Stromal cell of bone marrow (primary cell): ENCODE data around the gene CLDN25.
A peak's percentile ranks its signal among the peaks of the same experiment; 100 is the strongest.
"Not testable (repeated sequence)": the region's sequence is repeated elsewhere in the genome, so short reads cannot be mapped to it uniquely, and the experiment has no call there.

Experiments used
- DNase-seq: peaks from one replicate; pipeline ENCODE4 v3.0.0-alpha.2; 2012; ENCODE audit warnings: low read depth

CLDN25 gene

DNA sequence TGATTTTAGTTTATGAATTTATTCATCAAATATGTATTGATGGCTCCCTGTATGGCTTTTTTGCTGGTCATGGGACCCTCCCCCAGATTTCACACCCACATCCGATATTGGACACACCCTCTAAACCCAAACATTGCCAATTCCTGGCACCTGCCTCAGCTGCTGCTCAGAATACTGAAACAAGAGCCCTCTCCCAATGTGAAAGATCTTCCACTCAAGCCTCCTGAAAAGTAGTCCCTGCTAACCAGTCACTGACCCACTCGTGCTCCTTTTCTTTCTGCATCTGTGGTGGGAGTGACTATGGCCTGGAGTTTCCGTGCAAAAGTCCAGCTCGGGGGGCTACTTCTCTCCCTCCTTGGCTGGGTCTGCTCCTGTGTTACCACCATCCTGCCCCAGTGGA is at the start of gene CLDN25:
Gene CLDN25 (plus strand): TSS at position 301 of the 400 bp plus-strand sequence. CDS start 0 bp downstream, at position 301.
- no peak for DNase-seq

- peak; percentile 60 for DNase-seq
Measured at GRCh38 chr11:113730887-113731726, 48.5 kb upstream of the CLDN25 start.

GRCh38 chr11:113732092-113732491 is 47.5 kb upstream of the CLDN25 start:
- DNase-seq, result no peak

DNA sequence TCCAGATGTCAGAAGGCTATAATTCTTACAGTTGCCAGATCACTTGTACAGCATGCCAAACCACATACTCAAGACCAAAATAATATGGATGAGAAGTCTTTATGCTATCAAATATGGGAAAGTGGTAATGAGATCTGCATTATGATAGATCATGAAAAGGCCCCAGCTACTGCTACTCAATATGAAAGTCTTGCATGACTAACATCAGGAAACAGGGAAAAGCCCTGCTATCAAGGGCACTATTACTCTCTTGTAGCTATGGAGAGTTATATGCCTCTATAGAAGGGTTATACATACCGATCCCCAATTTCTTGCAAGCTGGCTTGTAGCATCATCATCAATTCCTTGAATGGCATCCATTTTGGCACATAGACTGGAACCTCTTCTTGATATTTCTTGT is 43.3 kb upstream of the CLDN25 start:
- DNase-seq, result no peak

DNA sequence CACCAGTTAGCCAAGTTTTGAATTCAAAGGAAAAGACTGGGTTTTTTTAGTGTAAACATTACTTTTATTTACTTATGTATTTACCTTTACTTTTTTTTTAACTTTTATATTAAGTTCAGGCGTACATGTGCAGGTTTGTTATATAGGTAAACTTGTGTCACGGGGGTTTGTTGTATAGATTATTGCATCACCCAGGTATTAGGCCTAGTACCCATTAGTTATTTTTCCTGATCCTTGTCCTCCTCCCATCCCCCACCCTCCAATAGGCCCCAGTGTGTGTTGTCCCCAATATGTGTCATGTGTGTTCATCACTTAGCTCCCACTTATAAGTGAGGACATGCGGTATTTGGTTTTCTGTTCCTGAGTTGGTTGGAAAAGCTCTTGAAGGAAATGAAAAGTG is 26.7 kb upstream of the CLDN25 start:
- DNase-seq, result no peak

DNA sequence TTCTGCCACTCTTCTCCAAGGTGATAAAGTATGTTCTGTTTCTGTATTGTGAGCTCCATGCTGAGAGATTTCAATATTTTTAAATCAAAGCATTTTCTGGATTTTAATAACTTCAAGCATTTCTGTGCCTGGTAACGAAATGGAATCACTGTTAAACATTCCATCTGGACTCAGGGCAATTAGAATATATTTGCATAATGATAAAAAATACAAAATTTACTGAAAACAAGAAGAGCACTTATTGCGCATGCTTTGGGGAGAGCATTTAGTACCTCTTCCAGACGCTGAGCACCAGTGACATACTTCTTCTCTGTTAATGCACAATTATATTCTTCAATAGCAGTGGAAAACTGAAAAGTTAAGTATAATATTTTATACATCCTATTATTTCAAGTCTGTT is 19.4 kb upstream of the CLDN25 start:
- no peak for DNase-seq

DNA sequence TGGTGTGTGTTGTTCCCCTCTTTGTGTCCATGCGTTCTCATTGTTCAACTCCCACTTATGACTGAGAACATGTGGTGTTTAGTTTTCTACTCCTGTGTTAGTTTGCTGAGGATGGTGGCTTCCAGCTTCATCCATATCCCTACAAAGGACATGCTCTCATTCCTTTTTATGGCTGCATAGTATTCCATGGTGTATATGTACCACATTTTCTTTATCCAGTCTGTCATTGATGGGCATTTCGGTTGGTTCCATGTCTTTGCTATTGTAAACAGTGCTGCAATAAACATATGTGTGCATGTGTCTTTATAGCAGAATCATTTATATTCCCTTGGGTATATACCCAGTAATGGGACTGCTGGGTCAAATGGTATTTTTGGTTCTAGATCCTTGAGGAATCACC is 16.6 kb upstream of the CLDN25 start:
- not testable (repeated sequence) for DNase-seq

GRCh38 chr11:113764527-113765219 is 14.9 kb upstream of the CLDN25 start:
- no peak for DNase-seq

DNA sequence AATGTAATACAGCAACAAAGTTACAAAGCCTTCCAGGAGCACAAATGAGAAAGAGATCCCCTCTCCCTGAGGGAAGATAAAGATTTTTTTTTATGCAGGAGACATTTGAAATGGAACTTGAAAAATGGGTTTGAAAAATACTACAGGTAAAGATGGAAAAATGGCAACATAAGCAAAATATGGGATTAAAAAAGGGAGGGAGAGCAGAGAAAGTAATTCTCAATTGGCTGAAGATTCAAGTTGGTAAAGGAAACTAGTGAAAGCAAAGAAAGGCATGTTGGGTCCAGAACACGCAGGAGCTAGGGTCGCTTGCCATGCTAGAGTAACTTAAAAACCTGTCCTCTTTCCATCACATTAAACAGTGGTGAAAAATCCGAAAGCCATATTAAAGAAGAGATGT is 7.6 kb upstream of the CLDN25 start:
- no peak for DNase-seq

DNA sequence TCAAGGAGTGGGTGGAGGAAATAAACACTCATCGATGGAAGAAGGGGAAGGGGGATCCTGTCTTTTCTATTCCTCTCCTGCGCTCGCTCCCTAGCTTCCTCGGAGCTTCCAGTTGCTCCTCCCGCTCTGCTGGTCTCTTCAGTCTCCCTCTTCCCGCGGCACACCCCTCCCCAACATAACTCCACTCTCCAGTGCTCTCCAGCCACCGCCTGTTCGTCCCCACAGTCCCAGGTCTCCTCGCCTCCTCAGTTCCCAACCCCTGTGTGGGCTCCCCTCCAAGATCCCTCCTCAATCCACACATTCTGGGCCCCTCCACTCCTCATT is 6.5 kb upstream of the CLDN25 start:
- peak; percentile 6 for DNase-seq

- peak; percentile 97 for DNase-seq
Measured at GRCh38 chr11:113773416-113774173, 6.0 kb upstream of the CLDN25 start, which contains the start of gene ZW10. Gene ZW10 (minus strand): TSS chr11:113773692. CDS start chr11:113773666, 26 bp downstream.

DNA sequence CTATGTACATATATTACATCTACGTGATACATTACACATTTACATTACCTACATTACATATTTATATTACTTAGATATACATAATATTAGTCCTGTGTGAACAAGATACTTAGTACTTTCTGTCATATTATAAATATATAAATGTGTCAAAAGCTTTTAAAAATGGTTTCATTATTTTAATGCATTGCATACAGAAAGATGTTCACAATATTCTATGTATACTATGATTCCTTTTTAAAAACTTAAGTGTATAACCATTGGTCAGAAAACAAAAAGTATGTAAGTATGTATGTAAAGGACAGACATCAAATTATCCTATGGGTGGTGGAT is 5.5 kb upstream of the CLDN25 start:
- DNase-seq, result no peak

GRCh38 chr11:113778111-113778910 is 1.3 kb upstream of the CLDN25 start:
- peak; percentile 21 for DNase-seq

DNA sequence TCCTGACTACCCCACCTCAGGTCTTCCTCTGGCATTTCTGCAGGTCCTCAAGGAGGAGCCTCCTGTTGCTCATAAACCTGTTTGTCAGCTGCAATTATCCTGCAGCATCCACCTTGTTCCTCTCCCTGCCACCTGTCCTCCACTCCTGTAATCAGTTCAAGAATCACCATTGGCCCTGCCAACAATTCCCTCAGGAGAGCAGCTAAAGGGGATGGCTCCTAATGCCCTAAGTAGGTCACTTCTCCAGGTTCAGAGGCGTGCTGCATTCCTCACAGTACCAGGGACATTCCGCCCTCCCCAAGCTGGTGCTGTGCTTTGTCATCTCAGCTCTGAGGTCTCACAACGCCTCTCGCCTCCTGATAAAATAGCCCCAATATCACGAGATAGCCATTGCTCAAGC is 2.1 kb downstream of the CLDN25 start:
- DNase-seq, result no peak

DNA sequence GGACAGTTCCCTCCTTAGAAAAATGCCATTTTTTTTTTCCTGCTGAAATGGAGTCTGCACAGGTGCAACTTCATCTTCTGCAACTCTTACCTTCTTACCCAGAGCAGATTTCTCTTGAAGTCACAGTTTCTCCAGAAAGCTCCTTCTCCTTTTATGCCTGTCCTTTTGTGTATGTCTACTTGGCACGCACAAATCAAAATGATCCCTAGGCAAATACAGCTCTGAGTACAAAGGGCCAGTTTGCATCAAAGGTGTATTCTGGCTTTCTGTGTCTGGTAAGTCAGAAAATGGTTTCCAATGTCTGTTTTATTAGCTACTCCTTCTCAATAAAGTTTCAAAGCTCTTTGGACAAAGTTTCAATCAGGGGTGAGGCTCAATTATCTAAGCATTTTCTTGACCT is 2.5 kb downstream of the CLDN25 start:
- DNase-seq, result no peak

- DNase-seq, result not testable (repeated sequence)
Measured at GRCh38 chr11:113789016-113789415, 9.4 kb downstream of the CLDN25 start.

- no peak for DNase-seq
Measured at GRCh38 chr11:113789675-113790320, 10.2 kb downstream of the CLDN25 start.

DNA sequence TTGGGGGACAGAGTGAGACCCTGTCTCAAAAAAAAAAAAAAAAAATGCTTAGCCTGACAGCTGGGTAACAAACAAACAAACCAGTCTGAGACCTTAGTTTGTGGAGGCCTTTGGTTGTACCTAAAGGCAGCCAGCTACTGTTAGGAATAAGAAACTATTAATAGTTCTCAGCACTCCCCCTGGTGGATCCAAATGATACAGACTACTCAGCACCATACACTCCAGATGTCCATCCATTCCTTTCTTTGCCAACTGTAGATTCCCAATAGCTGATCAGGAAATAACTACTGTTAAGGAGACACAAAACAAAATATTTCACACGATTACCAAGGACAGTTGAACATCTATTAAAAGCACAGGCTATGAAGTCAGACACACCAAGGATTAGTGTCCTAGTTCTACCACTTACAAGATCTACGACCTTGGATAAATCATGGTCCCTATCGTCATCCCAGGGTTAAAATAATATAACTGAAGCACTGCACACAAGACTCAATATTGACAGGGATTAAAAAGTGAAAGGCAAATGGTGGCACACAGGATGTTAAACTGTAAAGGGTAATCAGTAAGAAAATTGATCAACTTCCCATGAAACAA is 17.2 kb downstream of the CLDN25 start:
- peak; percentile 23 for DNase-seq

- DNase-seq, result no peak
Measured at GRCh38 chr11:113802621-113803020, 23.0 kb downstream of the CLDN25 start.

GRCh38 chr11:113805640-113806039 is 26.0 kb downstream of the CLDN25 start:
- DNase-seq, result no peak

- no peak for DNase-seq
Measured at GRCh38 chr11:113806406-113806805, 26.8 kb downstream of the CLDN25 start.
